Esophagus muscularis mucosa (tissue), 4 donors: ENCODE measurements around the gene LIN54. TPM values are rescaled to one million over a fixed set of nuclear protein-coding genes. Genes with fewer than 3 reads are reported as not detected.

Experiments used
- DNase-seq: peaks from one replicate; pipeline ENCODE4 v3.0.0-alpha.2; 2017; ENCODE audit errors: extremely low spot score
- H3K27ac ChIP-seq, 4 donors: fragments of 200-600 bp; sonication (generic); replicated peaks in 1 of 4; 1 replicate in 3 of 4; 2 replicates in 1 of 4; pipeline ENCODE4 v1.5.1; 2016 to 2019; ENCODE audit warnings: mild to moderate bottlenecking in 1 of 4
- H3K27me3 ChIP-seq, 4 donors: fragments of 200-600 bp; sonication (generic); one replicate each; pipeline versions ENCODE4 v1.5.1 to v1.6.0; 2016 to 2019
- H3K36me3 ChIP-seq, 4 donors: fragments of 200-600 bp; sonication (generic); one replicate each; pipeline ENCODE4 v1.5.1; 2016 to 2019
- H3K4me1 ChIP-seq, 4 donors: fragments of 200-600 bp; sonication (generic); one replicate each; pipeline ENCODE4 v1.5.1; 2016 to 2019
- H3K4me3 ChIP-seq, 4 donors: fragments of 200-600 bp; sonication (generic); 1 replicate in 2 of 4; 2 replicates in 2 of 4; pipeline ENCODE4 v1.5.1; 2016 to 2019; ENCODE audit warnings: mild to moderate bottlenecking in 4 of 4, moderate library complexity in 1 of 4
- H3K9me3 ChIP-seq, 4 donors: fragments of 200-600 bp; sonication (generic); 1 replicate in 3 of 4; 2 replicates in 1 of 4; pipeline ENCODE4 v1.5.1; 2016 to 2019
- CTCF ChIP-seq, 3 experiments: fragments of 200-600 bp in 2 of 3; fragments of 450-650 bp in 1 of 3; sonication (generic) in 2 of 3; IDR thresholded peaks; one replicate each; pipeline ENCODE4 v1.5.1; 2017 to 2019; ENCODE audit warnings: antibody characterized with exemption in 3 of 3, mild to moderate bottlenecking in 2 of 3, moderate library complexity in 1 of 3
- EP300 ChIP-seq: sonication (generic); formaldehyde crosslinking; IDR thresholded peaks from one replicate; pipeline ENCODE4 v1.6.1; 2017; ENCODE audit warnings: antibody characterized with exemption
- POLR2A ChIP-seq: fragments of 450-650 bp; IDR thresholded peaks from one replicate; pipeline ENCODE4 v1.6.1; 2017; ENCODE audit warnings: antibody characterized with exemption, moderate library complexity, mild to moderate bottlenecking, low read depth
- POLR2AphosphoS5 ChIP-seq, 2 donors: sonication (generic); formaldehyde crosslinking; IDR thresholded peaks; one replicate each; pipeline ENCODE4 v1.6.1; 2017; ENCODE audit warnings: antibody characterized with exemption in 2 of 2
- WGBS: methylation state at CpG from one replicate; pipeline ENCODE4 v1.1.5; 2018; 5-methylcytosine and 5-hydroxymethylcytosine counted together
- intact Hi-C: fragments of 100-400 bp; cut with DNase I; formaldehyde crosslinking; loops from one replicate; pipeline ENCODE4 v1.15.1; 2023
- total RNA-seq, 4 donors: library from RNA; depleted of rRNA; stranded (reverse); fragments of >200 nt; gene quantifications; one replicate each; pipeline versions ENCODE4 v1.1.0 to v1.2.1, GENCODE V29; 2016

LIN54 gene
- total RNA-seq, 4 donors from 2014 or later, result 8.6 to 10.6 (median 9.0) TPM

DNA sequence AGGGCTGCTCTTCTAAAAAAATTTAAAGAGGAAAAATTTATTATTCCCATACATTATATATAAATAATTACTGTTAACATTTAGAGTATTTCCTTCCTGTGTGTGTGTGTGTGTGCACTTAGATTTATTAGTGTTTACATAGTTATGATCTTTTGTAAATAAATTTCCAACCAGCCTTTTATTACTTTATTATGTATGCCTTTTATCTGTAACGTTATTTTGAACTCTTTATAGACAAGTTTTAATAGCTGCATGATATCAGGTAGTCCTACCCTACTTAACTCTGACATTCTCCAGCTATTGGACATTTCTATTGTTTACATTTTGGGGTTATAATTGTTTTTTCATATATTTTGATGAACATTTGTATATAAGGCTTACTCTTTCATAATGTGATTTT lies 101.3 kb downstream of the LIN54 start:
- DNase-seq, result no peak
- Histone ChIP-seq H3K4me3 (no peak overlapping the region), H3K27ac (no peak overlapping the region), H3K9me3 (no peaks in the 10 kb centered on the region), H3K36me3 (peaks cover 0 to 51% (median 23%) of the 10 kb centered on the region in 4 donors), H3K4me1 (no peaks in the 10 kb centered on the region), H3K27me3 (no peaks in the 10 kb centered on the region)
- 87% methylated on average over 1 of the region's 1 CpG for WGBS
- intact Hi-C loops, result no loop called here
- TF ChIP-seq POLR2AphosphoS5 (IDR thresholded peaks at IDR 0.05) (no peak), EP300 (no peak), CTCF (IDR thresholded peaks at IDR 0.05) (no peak), POLR2A (no peak)

DNA sequence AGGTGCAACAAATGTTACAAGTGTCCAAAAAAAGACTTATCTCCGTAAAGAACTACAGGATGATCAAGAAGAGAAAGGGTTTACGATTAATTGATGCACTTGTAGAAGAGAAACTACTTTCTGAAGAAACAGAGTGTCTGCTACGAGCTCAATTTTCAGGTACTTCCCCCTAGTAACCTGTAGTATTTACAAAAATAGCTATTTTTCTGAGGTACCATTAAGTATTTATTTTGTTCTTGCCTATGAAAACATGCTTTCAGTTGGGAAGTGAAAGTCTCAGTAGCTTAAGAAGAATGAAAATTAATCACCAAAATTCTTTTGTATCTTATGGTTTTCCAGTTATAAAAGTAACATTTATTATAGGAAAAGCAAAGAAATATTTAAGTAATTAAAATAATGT lies 104.2 kb downstream of the LIN54 start:
- Histone ChIP-seq H3K27ac (no peak overlapping the region), H3K4me3 (no peak overlapping the region), H3K27me3 (no peaks in the 10 kb centered on the region), H3K4me1 (peaks cover 4 to 9% (median 7%) of the 10 kb centered on the region in 4 donors), H3K9me3 (no peaks in the 10 kb centered on the region), H3K36me3 (peaks cover 0 to 45% (median 20%) of the 10 kb centered on the region in 4 donors)
- TF ChIP-seq EP300 (no peak), CTCF (IDR thresholded peaks at IDR 0.05) (no peak), POLR2A (no peak), POLR2AphosphoS5 (IDR thresholded peaks at IDR 0.05) (no peak)
- intact Hi-C loops, result no loop called here
- DNase-seq, result no peak
- 94% methylated on average over 3 of the region's 3 CpGs for WGBS

GRCh38 chr4:82905205-82905604 lies 105.4 kb downstream of the LIN54 start:
- peaks cover 0 to 35% (median 12%) of the 10 kb centered on the region in 4 donors for H3K36me3 ChIP-seq
- no peaks in the 10 kb centered on the region for H3K27me3 ChIP-seq
- H3K4me1 ChIP-seq, result peaks cover 5 to 11% (median 8%) of the 10 kb centered on the region in 4 donors
- intact Hi-C loops, result no loop called here
- TF ChIP-seq POLR2AphosphoS5 (IDR thresholded peaks at IDR 0.05) (no peak), EP300 (no peak), POLR2A (no peak), CTCF (IDR thresholded peaks at IDR 0.05) (no peak)
- DNase-seq, result no peak
- no peak overlapping the region for H3K27ac ChIP-seq
- 81% methylated on average over 2 of the region's 2 CpGs for WGBS
- H3K9me3 ChIP-seq, result no peaks in the 10 kb centered on the region
- H3K4me3 ChIP-seq, result no peak overlapping the region

DNA sequence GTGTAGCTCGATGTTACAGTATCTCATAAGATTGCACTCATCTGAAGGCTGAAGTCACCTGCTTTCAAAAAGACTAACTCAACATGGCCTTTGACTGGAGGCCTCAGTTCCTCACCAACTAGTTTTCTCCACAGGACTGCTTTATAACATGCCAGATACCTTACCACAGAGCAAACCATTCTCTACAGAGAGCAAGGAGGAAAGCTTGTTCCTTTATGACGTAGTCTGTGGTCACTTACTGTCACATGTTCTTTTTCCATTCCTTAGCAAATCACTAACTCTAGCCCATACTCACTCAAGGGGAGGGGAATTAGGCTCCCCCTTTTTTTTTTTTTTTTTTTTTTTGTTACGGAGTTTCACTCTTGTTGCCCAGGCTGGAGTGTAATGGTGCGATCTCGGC lies 106.9 kb downstream of the LIN54 start:
- DNase-seq, result no peak
- Histone ChIP-seq H3K4me1 (peaks cover 12 to 20% (median 16%) of the 10 kb centered on the region in 4 donors), H3K4me3 (no peak overlapping the region), H3K27ac (no peak overlapping the region), H3K9me3 (no peaks in the 10 kb centered on the region), H3K36me3 (peaks cover 0 to 32% (median 11%) of the 10 kb centered on the region in 4 donors), H3K27me3 (no peaks in the 10 kb centered on the region)
- WGBS, result 95% methylated on average over 5 of the region's 5 CpGs
- no peak for TF ChIP-seq CTCF (IDR thresholded peaks at IDR 0.05)
- intact Hi-C loops, result loop anchor here (5.0 kb wide), 1 partner anchor 109 kb away; the partner anchor contains the start of gene LIN54

GRCh38 chr4:82901183-82901718 lies 109.4 kb downstream of the LIN54 start:
- H3K9me3 ChIP-seq, result no peaks in the 10 kb centered on the region
- H3K27ac ChIP-seq, result peak overlapping the region; percentile 90 to 98 (median 97)
- TF ChIP-seq CTCF (IDR thresholded peaks at IDR 0.05) (no peak), EP300 (no peak), POLR2A (no peak), POLR2AphosphoS5 (IDR thresholded peaks at IDR 0.05) (no peak)
- peaks cover 31 to 44% (median 36%) of the 10 kb centered on the region in 4 donors for H3K4me1 ChIP-seq
- H3K36me3 ChIP-seq, result peaks cover 0 to 27% (median 4%) of the 10 kb centered on the region in 4 donors
- 0% methylated on average over 8 of the region's 8 CpGs for WGBS
- intact Hi-C loops, result loop anchor here (5.0 kb wide), 1 partner anchor 111 kb away; the partner anchor contains the start of gene LIN54
- peak overlapping the region; percentile 71 to 80 (median 75) for H3K4me3 ChIP-seq
- H3K27me3 ChIP-seq, result no peaks in the 10 kb centered on the region
- no peak for DNase-seq
